ENCODE data around the gene MICAL2. TPM values are rescaled to one million over a fixed set of nuclear protein-coding genes. Genes with fewer than 3 reads are reported as not detected.

MICAL2 gene
- total and polyA plus RNA-seq, 2 of the 8 experiments (the other 6 are each of a cell fraction or from before 2014, with no cell fraction given), result 1.3 to 4.1 TPM

- H4K20me1 ChIP-seq (replicated peaks in 1 of 2; ENCODE audit: control insufficient read depth in 1 of 2, insufficient read depth in 2 of 2, low read length in 2 of 2), result no peaks in the 10 kb centered on the region
- H3K79me2 ChIP-seq (ENCODE audit: control insufficient read depth in 1 of 2, insufficient read depth in 2 of 2, low read length in 2 of 2), result no peaks in the 10 kb centered on the region
- no peak overlapping the region for H2BK5ac ChIP-seq (ENCODE audit: low read depth, low read length)
- H4K91ac ChIP-seq (replicated peaks; ENCODE audit: insufficient read length, low read length), result no peak overlapping the region
- H3K18ac ChIP-seq (ENCODE audit: extremely low read depth, low read length), result no peak overlapping the region
- no peak overlapping the region for H3K23ac ChIP-seq (ENCODE audit: insufficient read length)
- H3K23me2 ChIP-seq (ENCODE audit: low read depth, low read length), result no peaks in the 10 kb centered on the region
- 89% methylated on average over 4 of the region's 4 CpGs; no CpG with 5 or more reads in 1 of the 2 experiments for WGBS, 2 experiments (ENCODE audit: extremely low coverage in 1 of 2, insufficient coverage in 1 of 2, insufficient read length in 1 of 2, insufficient replicate concordance in 2 of 2, low coverage in 1 of 2, low lambda C conversion rate in 2 of 2, missing lambda C conversion rate in 1 of 2)
- no peak overlapping the region for H2BK15ac ChIP-seq (ENCODE audit: low read length)
- DNase-seq (ENCODE audit: low read depth in 1 of 2, low spot score in 2 of 2), result no peak
- no peak for FAIRE-seq
- no peak overlapping the region for H3K4ac ChIP-seq (replicated peaks; ENCODE audit: insufficient read length, low read depth, low read length)
- H3K27me3 ChIP-seq (replicated peaks in 1 of 4; ENCODE audit: control insufficient read depth in 3 of 4, extremely low read depth in 1 of 4, insufficient read depth in 3 of 4, low read length in 3 of 4), result no peaks in the 10 kb centered on the region
- no peak for TF ChIP-seq YY1 (IDR thresholded peaks at IDR 0.05; ENCODE audit: low read depth, low read length)
- TF ChIP-seq SP4 (IDR thresholded peaks at IDR 0.05; ENCODE audit: low read length), result no peak
- TF ChIP-seq TEAD4 (IDR thresholded peaks at IDR 0.05; ENCODE audit: low read depth, low read length), result no peak
- TF ChIP-seq NANOG (IDR thresholded peaks at IDR 0.05; ENCODE audit: insufficient read depth, low read depth, low read length, poor library complexity, severe bottlenecking), result no peak
- TF ChIP-seq, protein P1, sequence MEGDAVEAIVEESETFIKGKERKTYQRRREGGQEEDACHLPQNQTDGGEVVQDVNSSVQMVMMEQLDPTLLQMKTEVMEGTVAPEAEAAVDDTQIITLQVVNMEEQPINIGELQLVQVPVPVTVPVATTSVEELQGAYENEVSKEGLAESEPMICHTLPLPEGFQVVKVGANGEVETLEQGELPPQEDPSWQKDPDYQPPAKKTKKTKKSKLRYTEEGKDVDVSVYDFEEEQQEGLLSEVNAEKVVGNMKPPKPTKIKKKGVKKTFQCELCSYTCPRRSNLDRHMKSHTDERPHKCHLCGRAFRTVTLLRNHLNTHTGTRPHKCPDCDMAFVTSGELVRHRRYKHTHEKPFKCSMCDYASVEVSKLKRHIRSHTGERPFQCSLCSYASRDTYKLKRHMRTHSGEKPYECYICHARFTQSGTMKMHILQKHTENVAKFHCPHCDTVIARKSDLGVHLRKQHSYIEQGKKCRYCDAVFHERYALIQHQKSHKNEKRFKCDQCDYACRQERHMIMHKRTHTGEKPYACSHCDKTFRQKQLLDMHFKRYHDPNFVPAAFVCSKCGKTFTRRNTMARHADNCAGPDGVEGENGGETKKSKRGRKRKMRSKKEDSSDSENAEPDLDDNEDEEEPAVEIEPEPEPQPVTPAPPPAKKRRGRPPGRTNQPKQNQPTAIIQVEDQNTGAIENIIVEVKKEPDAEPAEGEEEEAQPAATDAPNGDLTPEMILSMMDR (IDR thresholded peaks at IDR 0.05; ENCODE audit: control extremely low read depth in 1 of 3, insufficient read depth in 1 of 3, low read depth in 1 of 3, low read length in 3 of 3), result no peak
- TF ChIP-seq CEBPB (IDR thresholded peaks at IDR 0.05; ENCODE audit: low read depth, low read length), result no peak
- no peak for TF ChIP-seq JUND (IDR thresholded peaks at IDR 0.05; ENCODE audit: low read length)
- no peak for TF ChIP-seq RNF2 (IDR thresholded peaks at IDR 0.05; ENCODE audit: borderline replicate concordance, low read depth, low read length, missing control alignments, poor library complexity, severe bottlenecking)
- no peak for TF ChIP-seq CHD2 (IDR thresholded peaks at IDR 0.05; ENCODE audit: low read length)
- TF ChIP-seq EP300 (IDR thresholded peaks at IDR 0.05; ENCODE audit: borderline replicate concordance in 1 of 2, low read depth in 2 of 2, low read length in 2 of 2), result no peak
- no peak for TF ChIP-seq RXRA (IDR thresholded peaks at IDR 0.05; ENCODE audit: insufficient read depth, low read depth, low read length)
- H2BK120ac ChIP-seq (replicated peaks; ENCODE audit: low read depth, low read length), result no peak overlapping the region
- no peak overlapping the region for H3K9ac ChIP-seq (replicated peaks in 1 of 4; ENCODE audit: extremely low read depth in 1 of 4, low read depth in 3 of 4, low read length in 3 of 4)
- no peak overlapping the region for H3K4me3 ChIP-seq (ENCODE audit: extremely low read depth in 1 of 4, insufficient read depth in 2 of 4, low read depth in 3 of 4, low read length in 4 of 4)
- H2AK5ac ChIP-seq (ENCODE audit: low read depth, low read length), result no peak overlapping the region
- peaks cover 0 to 5% (median 0%) of the 10 kb centered on the region in 4 experiments; a peak in 2 of 7 replicates for H3K4me1 ChIP-seq (replicated peaks in 1 of 4; ENCODE audit: control insufficient read depth in 3 of 4, insufficient read depth in 4 of 4, low read length in 3 of 4)
- no peak overlapping the region for H3K4me2 ChIP-seq (ENCODE audit: insufficient read depth in 1 of 2, low read depth in 2 of 2, low read length in 2 of 2)
- no peak overlapping the region for H2BK20ac ChIP-seq (ENCODE audit: low read length)
- H2BK12ac ChIP-seq (ENCODE audit: low read depth, low read length), result no peak overlapping the region
- H3K27ac ChIP-seq (ENCODE audit: low read depth, low read length), result no peak overlapping the region
- H4K5ac ChIP-seq (ENCODE audit: insufficient read length, low read depth, low read length), result no peak overlapping the region
- no peaks in the 10 kb centered on the region for H3K9me3 ChIP-seq (ENCODE audit: insufficient read depth in 2 of 2, low read depth in 1 of 2, low read length in 1 of 2)
- no peaks in the 10 kb centered on the region; a peak in 1 of 8 replicates for H3K36me3 ChIP-seq (ENCODE audit: control insufficient read depth in 2 of 4, insufficient read depth in 4 of 4, low read length in 3 of 4)
- H3K56ac ChIP-seq (replicated peaks; ENCODE audit: insufficient read length, low read depth, low read length), result no peak overlapping the region
- POLR2A ChIA-PET (ENCODE audit: partially characterized antibody), result no interaction called here
- H3K14ac ChIP-seq (ENCODE audit: insufficient read length), result no peak overlapping the region
- no peak overlapping the region for H2AFZ ChIP-seq (ENCODE audit: low read length)
- no peak overlapping the region for H4K8ac ChIP-seq (ENCODE audit: extremely low read depth, insufficient read depth, low read length)
- no peaks in the 10 kb centered on the region for H3K79me1 ChIP-seq (ENCODE audit: low read depth, low read length)
- CTCF ChIA-PET (ENCODE audit: partially characterized antibody), result interaction anchor here (0.6 to 4.4 kb wide), 5 partner anchors 11 to 255 kb away, joined by 3 to 22 read pairs (median 4); no protein-coding TSS in a partner anchor
Measured at GRCh38 chr11:12218909-12219308, 108.5 kb downstream of the MICAL2 start.

Measured in H1 (cell line).